GM12878 (cell line): ENCODE data around the gene GPR173. TPM values are rescaled to one million over a fixed set of nuclear protein-coding genes. Genes with fewer than 3 reads are reported as not detected.

Experiments
- ATAC-seq: fragments of 200-7000 bp; cut with Tn5 transposase; 3 replicates; pipeline ENCODE4 v1.9.1; 2020; ENCODE audit warnings: mild to moderate bottlenecking, moderate library complexity
- BruUV-seq: library from RNA; stranded (reverse); fragments of 400-500 nt; replicated peaks from 2 replicates; lab custom pipeline; 2021; lab: Mats Ljungman, UMichigan
- CTCF ChIA-PET: fragments of 300-600 bp; sonication (Branson Sonifier 250); formaldehyde crosslinking; extraction: SDS; loops from one replicate; lab custom pipeline; 2021; ENCODE audit warnings: inconsistent platforms; lab: Yijun Ruan, JAX
- POLR2A ChIA-PET: fragments of 350-600 bp; formaldehyde crosslinking; extraction: SDS; loops from one replicate; lab custom pipeline; 2021; ENCODE audit warnings: inconsistent platforms; lab: Charles Lee
- RAD21 ChIA-PET: fragments of 300-600 bp; sonication (Branson Sonifier 250); formaldehyde crosslinking; loops from one replicate; lab custom pipeline; 2023; ENCODE audit warnings: antibody characterized with exemption; ENCODE audit not compliant: unreplicated experiment; lab: Charles Lee
- SMC1A ChIA-PET: fragments of 300-600 bp; sonication (Branson Sonifier 250); formaldehyde crosslinking; loops from one replicate; lab custom pipeline; 2023; ENCODE audit not compliant: unreplicated experiment, uncharacterized antibody; lab: Charles Lee
- DNase-seq: peaks from one replicate; pipeline ENCODE4 v3.0.0-alpha.2; 2011; ENCODE audit warnings: low read depth, low spot score
- FAIRE-seq: peaks from 3 replicates; lab custom pipeline; 2011; peaks lifted over from hg19 to GRCh38; lab: Jason Lieb, UNC
- H2AFZ ChIP-seq: 2 replicates; pipeline ENCODE4 v1.6.0; 2011; ENCODE audit warnings: low read depth, low read length, control low read depth; ENCODE audit not compliant: control insufficient read depth
- H3K27ac ChIP-seq: 2 replicates; pipeline ENCODE4 v1.5.1; 2011; ENCODE audit warnings: control low read depth; ENCODE audit not compliant: control insufficient read depth, insufficient read depth
- H3K27me3 ChIP-seq, 2 experiments: replicated peaks in 1 of 2; 2 replicates each; pipeline versions ENCODE4 v1.6.0 to v1.6.1; 2011; ENCODE audit warnings: low read length in 1 of 2; ENCODE audit not compliant: control insufficient read depth in 2 of 2, insufficient read depth in 2 of 2
- H3K36me3 ChIP-seq, 2 experiments: 2 replicates each; pipeline ENCODE4 v1.5.1; 2011; ENCODE audit warnings: low read length in 1 of 2; ENCODE audit not compliant: control insufficient read depth in 2 of 2, insufficient read depth in 2 of 2
- H3K4me1 ChIP-seq: 2 replicates; pipeline ENCODE4 v1.6.1; 2011; ENCODE audit warnings: mild to moderate bottlenecking, low read length, moderate library complexity, mixed read lengths; ENCODE audit not compliant: control insufficient read depth, insufficient read depth
- H3K4me2 ChIP-seq: 2 replicates; pipeline ENCODE4 v1.6.0; 2011; ENCODE audit warnings: control low read depth; ENCODE audit not compliant: control insufficient read depth, insufficient read depth
- H3K4me3 ChIP-seq: fragments of 200-600 bp; sonication (generic); 2 replicates; pipeline ENCODE4 v1.5.1; 2016
- H3K79me2 ChIP-seq: 2 replicates; pipeline ENCODE4 v1.6.0; 2011; ENCODE audit warnings: low read length; ENCODE audit not compliant: control insufficient read depth, insufficient read depth
- H3K9ac ChIP-seq: 2 replicates; pipeline ENCODE4 v1.8.0; 2011; ENCODE audit warnings: low read length, control low read depth, mixed read lengths; ENCODE audit not compliant: control insufficient read depth, insufficient read depth
- H3K9me3 ChIP-seq: replicated peaks from 3 replicates; pipeline ENCODE4 v1.5.1; 2011; ENCODE audit warnings: mild to moderate bottlenecking, low read length; ENCODE audit not compliant: control insufficient read depth, insufficient read depth
- H4K20me1 ChIP-seq: 2 replicates; pipeline ENCODE4 v1.6.0; 2011; ENCODE audit not compliant: control insufficient read depth, insufficient read depth
- CHD1 ChIP-seq: IDR thresholded peaks from 2 replicates; pipeline ENCODE4 v1.6.1; 2012; ENCODE audit warnings: low read depth, low read length, improper control_type of control experiment
- FOXM1 ChIP-seq: IDR thresholded peaks from 2 replicates; pipeline ENCODE4 v1.6.1; 2012; ENCODE audit warnings: low read depth, mild to moderate bottlenecking, inconsistent platforms, low read length, moderate library complexity
- RAD21 ChIP-seq: IDR thresholded peaks from 2 replicates; pipeline ENCODE4 v1.6.1; 2011; ENCODE audit warnings: mild to moderate bottlenecking, low read depth, low read length, moderate library complexity; ENCODE audit not compliant: insufficient read depth
- RUNX3 ChIP-seq: IDR thresholded peaks from 2 replicates; pipeline ENCODE4 v1.6.1; 2012; ENCODE audit warnings: low read length, inconsistent platforms
- SMC3 ChIP-seq: IDR thresholded peaks from 2 replicates; pipeline ENCODE4 v1.6.1; 2011; ENCODE audit warnings: low read length, improper control_type of control experiment, borderline replicate concordance
- ZNF217 ChIP-seq: fragments of 450-650 bp; IDR thresholded peaks from 2 replicates; pipeline ENCODE4 v1.6.1; 2017; ENCODE audit warnings: antibody characterized with exemption, mild to moderate bottlenecking
- WGBS: methylation state at CpG from one replicate; pipeline ENCODE4 v1.1.6; 2016; ENCODE audit warnings: low lambda C conversion rate; ENCODE audit not compliant: insufficient replicate concordance, insufficient coverage; ENCODE audit errors: missing lambda C conversion rate; 5-methylcytosine and 5-hydroxymethylcytosine counted together
- in situ Hi-C: fragments of 300-500 bp; cut with MboI; formaldehyde crosslinking; loops from 9 replicates; pipeline ENCODE4 v1.14.3; 2018; ENCODE audit warnings: mixed read lengths
- intact Hi-C: fragments of 100-400 bp; cut with micrococcal nuclease; formaldehyde crosslinking; loops from one replicate; pipeline ENCODE4 v1.14.2; 2022; ENCODE audit not compliant: unreplicated experiment
- polyA plus RNA-seq, 11 experiments: library from polyadenylated mRNA; depleted of rRNA in 4 of 11; unstranded in 6 of 11; stranded (reverse) in 5 of 11; fragments of >200 nt; fragmentation: Nextera tagmentation in 4 of 11; fragmentation: Illumina TruSeq in 1 of 11; extraction: Ambion mirVana in 4 of 11; extraction: Trizol in 1 of 11; gene quantifications; 1 replicate in 1 of 11; 2 replicates in 10 of 11; pipeline versions ENCODE4 v1.2.1 to v1.2.3, GENCODE V29; 2011 to 2016; ENCODE audit warnings: inconsistent platforms in 2 of 11, missing spikeins in 2 of 11, low read depth in 1 of 11
- total RNA-seq, 4 experiments: library from RNA; depleted of rRNA in 3 of 4; stranded (reverse); fragments of >200 nt in 3 of 4; fragmentation: Illumina TruSeq in 1 of 4; extraction: Trizol in 1 of 4; gene quantifications; 2 replicates each; pipeline versions ENCODE4 v1.2.1 to v1.2.3, GENCODE V29; 2013 to 2021
- TF ChIP-seq, protein P1 (sequence below): IDR thresholded peaks from 2 replicates; pipeline ENCODE4 v1.6.1; 2012; ENCODE audit warnings: improper control_type of control experiment, low read depth, low read length; ENCODE audit not compliant: insufficient replicate concordance
- TF ChIP-seq, protein P2 (sequence below), 3 experiments: IDR thresholded peaks in 2 of 3; conservative IDR thresholded peaks in 1 of 3; 2 replicates each; pipeline ENCODE4 v1.5.1; 2011; ENCODE audit warnings: low read depth in 3 of 3, low read length in 3 of 3, mild to moderate bottlenecking in 3 of 3, control low read depth in 2 of 3, moderate library complexity in 2 of 3, inconsistent platforms in 1 of 3, mixed read lengths in 1 of 3; ENCODE audit not compliant: control insufficient read depth in 2 of 3, insufficient read depth in 1 of 3; ENCODE audit errors: extremely low read depth in 1 of 3

Gene GPR173
- total and polyA plus RNA-seq, 10 of the 15 experiments (the other 5 are each of a cell fraction or from before 2014, with no cell fraction given), result 0.04 to 0.24 (median 0.12) TPM; not detected in 4

DNA sequence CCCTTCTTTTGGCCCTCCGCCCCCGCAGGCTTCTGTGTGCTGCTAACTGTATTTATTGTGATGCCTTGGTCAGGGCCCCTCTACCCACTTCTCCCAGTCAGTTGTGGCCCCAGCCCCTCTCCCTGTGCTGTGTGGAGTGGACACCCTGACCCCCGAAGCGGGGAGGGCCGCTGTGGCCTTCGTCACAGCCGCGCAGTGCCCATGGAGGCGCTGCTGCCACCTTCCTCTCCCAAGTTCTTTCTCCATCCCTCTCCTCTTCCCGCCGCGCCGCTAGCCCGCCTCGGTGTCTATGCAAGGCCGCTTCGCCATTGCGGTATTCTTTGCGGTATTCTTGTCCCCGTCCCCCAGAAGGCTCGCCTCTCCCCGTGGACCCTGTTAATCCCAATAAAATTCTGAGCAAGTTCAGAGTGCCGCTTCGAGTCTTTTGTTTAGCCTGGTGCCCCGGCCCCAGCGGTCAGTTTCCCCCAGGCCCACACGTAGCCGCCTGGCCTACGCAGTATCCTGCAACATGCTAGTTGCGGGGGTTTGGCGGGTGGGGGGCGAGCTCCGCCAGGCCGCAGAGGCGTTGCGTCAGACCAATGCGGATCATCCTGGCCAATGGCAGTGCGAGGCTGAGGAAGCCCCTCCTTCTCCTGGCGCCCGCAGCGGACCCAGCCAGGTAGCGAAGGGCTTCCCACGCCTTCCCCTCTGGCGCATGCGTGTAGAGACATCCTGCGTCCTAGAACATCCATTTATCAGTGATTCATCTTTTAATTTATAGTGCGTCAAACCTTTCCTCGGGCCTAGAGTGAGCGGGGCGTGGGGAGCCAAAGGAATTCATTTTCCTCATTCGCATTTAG is 39.8 kb downstream of the GPR173 start (continued):
- TF ChIP-seq, protein P1, sequence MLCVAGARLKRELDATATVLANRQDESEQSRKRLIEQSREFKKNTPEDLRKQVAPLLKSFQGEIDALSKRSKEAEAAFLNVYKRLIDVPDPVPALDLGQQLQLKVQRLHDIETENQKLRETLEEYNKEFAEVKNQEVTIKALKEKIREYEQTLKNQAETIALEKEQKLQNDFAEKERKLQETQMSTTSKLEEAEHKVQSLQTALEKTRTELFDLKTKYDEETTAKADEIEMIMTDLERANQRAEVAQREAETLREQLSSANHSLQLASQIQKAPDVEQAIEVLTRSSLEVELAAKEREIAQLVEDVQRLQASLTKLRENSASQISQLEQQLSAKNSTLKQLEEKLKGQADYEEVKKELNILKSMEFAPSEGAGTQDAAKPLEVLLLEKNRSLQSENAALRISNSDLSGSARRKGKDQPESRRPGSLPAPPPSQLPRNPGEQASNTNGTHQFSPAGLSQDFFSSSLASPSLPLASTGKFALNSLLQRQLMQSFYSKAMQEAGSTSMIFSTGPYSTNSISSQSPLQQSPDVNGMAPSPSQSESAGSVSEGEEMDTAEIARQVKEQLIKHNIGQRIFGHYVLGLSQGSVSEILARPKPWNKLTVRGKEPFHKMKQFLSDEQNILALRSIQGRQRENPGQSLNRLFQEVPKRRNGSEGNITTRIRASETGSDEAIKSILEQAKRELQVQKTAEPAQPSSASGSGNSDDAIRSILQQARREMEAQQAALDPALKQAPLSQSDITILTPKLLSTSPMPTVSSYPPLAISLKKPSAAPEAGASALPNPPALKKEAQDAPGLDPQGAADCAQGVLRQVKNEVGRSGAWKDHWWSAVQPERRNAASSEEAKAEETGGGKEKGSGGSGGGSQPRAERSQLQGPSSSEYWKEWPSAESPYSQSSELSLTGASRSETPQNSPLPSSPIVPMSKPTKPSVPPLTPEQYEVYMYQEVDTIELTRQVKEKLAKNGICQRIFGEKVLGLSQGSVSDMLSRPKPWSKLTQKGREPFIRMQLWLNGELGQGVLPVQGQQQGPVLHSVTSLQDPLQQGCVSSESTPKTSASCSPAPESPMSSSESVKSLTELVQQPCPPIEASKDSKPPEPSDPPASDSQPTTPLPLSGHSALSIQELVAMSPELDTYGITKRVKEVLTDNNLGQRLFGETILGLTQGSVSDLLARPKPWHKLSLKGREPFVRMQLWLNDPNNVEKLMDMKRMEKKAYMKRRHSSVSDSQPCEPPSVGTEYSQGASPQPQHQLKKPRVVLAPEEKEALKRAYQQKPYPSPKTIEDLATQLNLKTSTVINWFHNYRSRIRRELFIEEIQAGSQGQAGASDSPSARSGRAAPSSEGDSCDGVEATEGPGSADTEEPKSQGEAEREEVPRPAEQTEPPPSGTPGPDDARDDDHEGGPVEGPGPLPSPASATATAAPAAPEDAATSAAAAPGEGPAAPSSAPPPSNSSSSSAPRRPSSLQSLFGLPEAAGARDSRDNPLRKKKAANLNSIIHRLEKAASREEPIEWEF, result no peak

DNA sequence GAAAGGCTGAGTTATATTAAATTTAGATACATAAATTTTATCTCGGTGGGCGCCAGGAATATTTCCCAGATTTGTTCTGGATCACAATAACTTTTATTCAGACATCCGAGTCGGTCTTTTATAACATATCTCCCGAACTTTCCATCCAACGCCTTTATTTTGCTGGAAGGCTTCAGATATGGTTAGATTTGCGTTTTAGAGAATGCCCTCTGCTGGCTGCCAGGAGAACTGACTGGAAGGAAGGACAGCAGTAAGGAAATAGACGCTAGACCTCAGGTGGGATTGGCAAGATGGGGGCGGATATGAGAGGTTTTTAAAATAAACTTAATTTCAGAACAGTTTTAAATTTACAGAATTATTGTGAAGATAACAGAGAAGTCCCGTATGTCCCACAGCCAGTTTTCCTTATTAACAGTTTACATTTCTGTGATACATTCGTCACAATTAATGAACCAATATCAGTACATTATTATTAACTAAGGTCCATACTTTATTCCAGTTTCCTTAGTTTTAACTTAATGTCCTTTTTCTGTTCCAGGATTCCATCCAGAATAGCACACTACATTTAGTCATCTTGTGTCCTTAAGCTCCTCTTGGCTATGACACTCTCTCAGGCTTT is 40.7 kb downstream of the GPR173 start:
- H3K4me2 ChIP-seq, result peak overlapping the region; percentile 80
- H3K9ac ChIP-seq, result no peak overlapping the region
- no TSS peak for BruUV-seq
- peak; percentile 62; the same call in 1 of the 2 replicates for TF ChIP-seq SMC3
- TF ChIP-seq RAD21, result peak; percentile 60
- 0 out of 2 replicates have a peak, but pooled peaks have one; percentile 10 for TF ChIP-seq RUNX3
- 0 out of 2 replicates have a peak, but pooled peaks have one; percentile 27 for TF ChIP-seq FOXM1
- TF ChIP-seq, protein P2, sequence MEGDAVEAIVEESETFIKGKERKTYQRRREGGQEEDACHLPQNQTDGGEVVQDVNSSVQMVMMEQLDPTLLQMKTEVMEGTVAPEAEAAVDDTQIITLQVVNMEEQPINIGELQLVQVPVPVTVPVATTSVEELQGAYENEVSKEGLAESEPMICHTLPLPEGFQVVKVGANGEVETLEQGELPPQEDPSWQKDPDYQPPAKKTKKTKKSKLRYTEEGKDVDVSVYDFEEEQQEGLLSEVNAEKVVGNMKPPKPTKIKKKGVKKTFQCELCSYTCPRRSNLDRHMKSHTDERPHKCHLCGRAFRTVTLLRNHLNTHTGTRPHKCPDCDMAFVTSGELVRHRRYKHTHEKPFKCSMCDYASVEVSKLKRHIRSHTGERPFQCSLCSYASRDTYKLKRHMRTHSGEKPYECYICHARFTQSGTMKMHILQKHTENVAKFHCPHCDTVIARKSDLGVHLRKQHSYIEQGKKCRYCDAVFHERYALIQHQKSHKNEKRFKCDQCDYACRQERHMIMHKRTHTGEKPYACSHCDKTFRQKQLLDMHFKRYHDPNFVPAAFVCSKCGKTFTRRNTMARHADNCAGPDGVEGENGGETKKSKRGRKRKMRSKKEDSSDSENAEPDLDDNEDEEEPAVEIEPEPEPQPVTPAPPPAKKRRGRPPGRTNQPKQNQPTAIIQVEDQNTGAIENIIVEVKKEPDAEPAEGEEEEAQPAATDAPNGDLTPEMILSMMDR (IDR thresholded peaks at IDR 0.05 in 2 of 3, conservative IDR thresholded peaks at IDR 0.05 in 1 of 3; ENCODE audit: control insufficient read depth in 2 of 3, extremely low read depth in 1 of 3, insufficient read depth in 1 of 3, low read depth in 3 of 3, low read length in 3 of 3), result peak; percentile 76 to 90 (median 88)
- TF ChIP-seq ZNF217, result no peak
- no peak for TF ChIP-seq CHD1
- TF ChIP-seq, all 136 proteins: peak for 5
- WGBS, result 16% methylated on average over 11 of the region's 11 CpGs
- intact Hi-C loops (loop anchor here (1.0 kb wide), 1 partner anchor 18 kb away; no protein-coding TSS in a partner anchor), in situ Hi-C loops (no loop called here)
- ChIA-PET CTCF (interaction anchor here (0.6 to 3.7 kb wide), 4 partner anchors 18 to 536 kb away, joined by 3 to 33 read pairs (median 5); no protein-coding TSS in a partner anchor), RAD21 (interaction anchor here (1.3 kb wide), 1 partner anchor 17 kb away, joined by 6 read pairs; no protein-coding TSS in a partner anchor), POLR2A (no interaction called here), SMC1A (interaction anchor here (0.7 to 1.0 kb wide), 2 partner anchors 17 to 89 kb away, joined by 3 to 5 read pairs; no protein-coding TSS in a partner anchor)
- Histone ChIP-seq H3K27me3 (no peaks in the 10 kb centered on the region), H3K4me3 (peak overlapping the region; percentile 32; the same call in 1 of the 2 replicates), H4K20me1 (no peaks in the 10 kb centered on the region), H3K79me2 (peaks cover under 1% of the 10 kb centered on the region; the same call in 1 of the 2 replicates), H2AFZ (peak overlapping the region; percentile 24; the same call in 1 of the 2 replicates), H3K36me3 (peaks cover 0 to 5% of the 10 kb centered on the region in 2 experiments; a peak in 1 of 4 replicates), H3K27ac (no peak overlapping the region), H3K9me3 (no peaks in the 10 kb centered on the region), H3K4me1 (no peaks in the 10 kb centered on the region)
- ATAC-seq, result peak; percentile 21; the same call in 1 of the 3 replicates
- no peak for DNase-seq
- FAIRE-seq, result peak; percentile 78
